Activated CD8-positive, alpha-beta memory T cell treated with anti-CD3 and anti-CD28 coated beads, Interleukin-2, amount 50 U/mL, for 24 hours (primary cell): Measurements from ENCODE around the gene IGIP.

Experiments used
- DNase-seq: peaks from one replicate; pipeline ENCODE4 v3.0.0-alpha.2; 2020; ENCODE audit errors: extremely low read depth

IGIP gene

DNA sequence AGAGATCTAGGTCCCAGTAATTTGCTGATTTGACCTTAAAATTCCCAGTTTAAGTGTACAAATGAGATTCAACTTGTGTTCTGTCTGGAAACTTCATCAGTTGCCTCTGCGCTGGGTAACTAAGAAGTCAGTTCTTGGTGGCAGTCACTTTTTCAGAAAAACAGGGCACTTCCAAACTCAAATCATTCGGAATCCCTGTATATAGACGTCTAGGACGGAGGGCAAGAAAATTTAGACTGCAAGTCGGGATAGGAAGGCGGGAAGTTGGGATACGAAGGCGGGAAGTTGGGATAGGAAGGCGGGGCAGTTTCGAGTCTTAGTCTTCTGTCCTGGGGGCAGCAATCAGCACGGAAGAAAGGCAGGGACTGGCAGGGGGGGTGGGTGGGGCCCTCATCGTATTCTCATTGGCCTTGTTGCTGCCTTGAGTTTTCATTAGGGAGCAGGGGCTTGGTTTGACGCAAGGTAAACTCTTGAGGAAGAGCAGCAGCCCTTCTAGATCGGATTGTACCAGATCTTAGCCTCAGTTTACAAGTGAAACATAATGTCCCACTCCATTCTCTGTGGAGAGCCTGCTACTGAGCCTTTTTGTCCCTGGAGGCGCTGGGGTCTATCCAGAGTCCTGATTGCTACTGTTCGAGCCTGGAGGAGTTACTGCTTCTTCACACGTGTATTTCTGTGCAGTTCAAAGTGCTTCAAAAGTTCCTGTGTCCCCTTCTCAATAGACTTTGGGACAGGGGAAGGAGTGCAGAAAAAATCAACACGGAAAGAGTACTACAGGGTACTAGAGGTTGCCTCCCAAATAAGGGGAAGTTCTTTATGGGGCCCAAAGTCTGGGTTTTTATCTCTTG is 14.5 kb upstream of the IGIP start:
- no peak for DNase-seq

DNA sequence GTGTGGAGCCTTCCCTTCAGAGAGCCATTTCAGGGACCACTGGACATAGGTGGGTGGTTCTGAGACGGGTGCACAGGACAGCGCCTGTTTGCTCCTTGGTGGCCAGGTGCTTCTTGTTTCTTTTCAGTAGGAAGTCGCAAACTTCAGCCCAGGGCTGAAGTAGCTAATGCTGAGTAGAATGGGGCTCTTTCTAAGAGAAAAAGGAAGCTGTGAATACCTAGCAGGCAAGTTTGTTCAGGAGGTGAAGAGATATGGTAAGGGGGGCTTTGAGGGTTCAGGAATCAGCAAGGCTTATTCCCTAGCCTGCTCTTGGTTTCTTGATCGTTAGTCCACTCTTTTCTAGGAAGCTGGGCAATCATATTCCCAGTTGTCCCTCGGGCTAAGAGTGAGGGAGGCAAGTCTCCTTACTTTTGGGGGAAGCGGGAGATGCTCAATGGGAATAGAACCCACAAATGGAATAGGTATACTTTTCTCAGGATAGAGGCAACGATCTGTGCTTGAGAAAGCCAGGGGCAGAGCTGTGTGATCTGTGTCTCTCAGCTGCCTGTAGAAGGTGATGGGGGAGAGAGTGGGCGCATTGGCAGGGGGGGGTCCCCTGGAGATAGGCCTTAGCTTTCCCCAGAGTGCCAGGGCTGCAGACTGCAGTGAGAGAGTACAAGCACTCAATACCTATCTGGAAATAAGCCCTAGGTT is 13.7 kb upstream of the IGIP start:
- DNase-seq: no peak

DNA sequence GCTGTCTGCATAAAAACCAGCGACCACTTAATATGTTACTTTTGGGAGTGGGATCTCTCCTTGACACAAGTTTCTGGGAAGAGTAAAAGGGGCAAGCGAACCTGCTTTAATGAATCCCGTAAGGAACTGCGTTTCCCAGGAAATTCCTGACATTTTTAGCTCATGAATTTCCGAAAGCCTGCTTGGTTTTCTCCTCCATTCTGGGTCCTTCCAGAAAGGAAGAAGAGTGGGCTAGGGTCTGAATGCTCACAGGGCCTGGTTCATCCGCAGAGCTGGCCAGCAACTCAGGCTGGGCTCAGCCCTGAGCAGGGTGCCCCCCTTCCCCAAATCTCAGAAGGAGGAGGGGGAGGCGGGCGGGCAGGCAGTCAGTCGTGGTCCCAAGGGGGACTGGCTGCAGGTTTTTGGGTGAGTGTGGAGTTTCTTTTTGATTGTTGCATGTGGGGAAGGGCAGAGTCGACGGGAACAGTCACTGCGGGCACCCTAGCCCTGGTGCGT is 13.0 kb upstream of the IGIP start:
- no peak for DNase-seq

DNA sequence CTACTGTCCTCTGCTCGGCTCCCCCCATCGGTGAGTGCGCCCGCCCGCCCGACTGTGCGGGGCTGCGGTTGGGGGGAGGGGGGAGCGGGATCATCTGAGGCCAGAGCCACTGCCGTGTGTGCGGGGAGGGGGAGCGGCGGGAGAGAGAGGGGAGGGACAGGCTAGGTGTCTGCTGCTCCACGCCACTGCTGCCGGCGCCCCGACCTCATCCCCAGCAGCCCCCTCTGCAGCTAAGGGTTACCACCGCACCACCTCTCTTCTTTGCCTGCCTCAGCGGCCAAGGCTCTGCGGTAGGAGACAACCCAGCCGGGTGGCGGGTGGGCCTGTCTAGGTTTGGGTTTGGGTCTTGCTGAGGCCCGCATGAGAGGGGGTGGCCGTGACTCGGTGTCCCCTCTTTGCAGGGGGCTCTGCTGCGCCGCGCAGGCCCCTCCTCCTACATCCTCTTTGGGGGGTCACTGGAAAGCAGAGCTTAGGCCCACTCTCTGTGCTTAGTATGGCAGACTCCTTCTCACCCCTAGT is 12.5 kb upstream of the IGIP start:
- DNase-seq: no peak

DNA sequence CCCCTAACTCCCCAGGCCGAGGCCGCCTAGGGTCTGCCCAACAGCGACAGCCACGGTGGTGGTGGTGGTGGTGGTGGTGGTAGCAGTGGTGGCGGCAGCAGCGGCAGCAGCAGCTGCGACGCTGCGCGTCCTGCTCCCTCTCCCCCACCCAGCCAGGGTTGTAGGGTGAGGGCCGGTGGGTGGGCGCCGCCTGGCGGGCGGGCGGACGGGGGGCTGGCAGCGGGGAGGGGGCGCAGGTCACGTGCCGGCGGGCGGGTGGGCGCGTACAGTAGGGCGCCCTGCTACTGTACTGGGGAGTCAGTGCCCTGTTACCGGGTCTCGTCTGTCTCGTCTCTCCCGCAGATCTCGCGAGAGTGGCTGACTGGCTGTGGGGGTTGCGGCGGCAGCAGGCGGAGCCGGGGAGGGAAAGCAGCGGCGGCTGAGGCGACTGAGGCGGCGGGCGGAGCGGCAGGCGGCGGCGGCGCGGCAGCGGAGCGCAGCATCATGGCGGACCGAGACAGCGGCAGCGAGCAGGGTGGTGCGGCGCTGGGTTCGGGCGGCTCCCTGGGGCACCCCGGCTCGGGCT is 12.0 kb upstream of the IGIP start, which contains the start of gene PURA:
PURA (plus strand) TSS at position 411 of the 565 bp plus-strand sequence; CDS start at position 484, 73 bp downstream.
- DNase-seq: peak; percentile 86

DNA sequence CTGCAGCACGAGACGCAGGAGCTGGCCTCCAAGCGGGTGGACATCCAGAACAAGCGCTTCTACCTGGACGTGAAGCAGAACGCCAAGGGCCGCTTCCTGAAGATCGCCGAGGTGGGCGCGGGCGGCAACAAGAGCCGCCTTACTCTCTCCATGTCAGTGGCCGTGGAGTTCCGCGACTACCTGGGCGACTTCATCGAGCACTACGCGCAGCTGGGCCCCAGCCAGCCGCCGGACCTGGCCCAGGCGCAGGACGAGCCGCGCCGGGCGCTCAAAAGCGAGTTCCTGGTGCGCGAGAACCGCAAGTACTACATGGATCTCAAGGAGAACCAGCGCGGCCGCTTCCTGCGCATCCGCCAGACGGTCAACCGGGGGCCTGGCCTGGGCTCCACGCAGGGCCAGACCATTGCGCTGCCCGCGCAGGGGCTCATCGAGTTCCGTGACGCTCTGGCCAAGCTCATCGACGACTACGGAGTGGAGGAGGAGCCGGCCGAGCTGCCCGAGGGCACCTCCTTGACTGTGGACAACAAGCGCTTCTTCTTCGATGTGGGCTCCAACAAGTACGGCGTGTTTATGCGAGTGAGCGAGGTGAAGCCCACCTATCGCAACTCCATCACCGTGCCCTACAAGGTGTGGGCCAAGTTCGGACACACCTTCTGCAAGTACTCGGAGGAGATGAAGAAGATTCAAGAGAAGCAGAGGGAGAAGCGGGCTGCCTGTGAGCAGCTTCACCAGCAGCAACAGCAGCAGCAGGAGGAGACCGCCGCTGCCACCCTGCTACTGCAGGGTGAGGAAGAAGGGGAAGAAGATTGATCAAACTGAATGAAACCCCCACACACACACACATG is 11.2 kb upstream of the IGIP start:
- DNase-seq: no peak

DNA sequence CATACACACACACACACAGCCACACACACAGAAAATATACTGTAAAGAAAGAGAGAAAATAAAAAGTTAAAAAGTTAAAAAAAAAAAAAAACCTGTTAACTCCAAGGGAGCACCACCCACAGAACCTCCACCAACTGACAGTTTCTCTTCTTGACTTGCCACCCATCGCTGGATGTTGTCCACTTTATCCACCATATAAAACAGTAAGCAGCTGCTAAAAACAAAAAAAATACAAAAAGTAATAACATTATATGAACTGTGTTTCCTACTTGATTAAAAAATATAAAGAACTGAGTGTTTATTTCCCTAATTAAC is 10.6 kb upstream of the IGIP start:
- DNase-seq: no peak

DNA sequence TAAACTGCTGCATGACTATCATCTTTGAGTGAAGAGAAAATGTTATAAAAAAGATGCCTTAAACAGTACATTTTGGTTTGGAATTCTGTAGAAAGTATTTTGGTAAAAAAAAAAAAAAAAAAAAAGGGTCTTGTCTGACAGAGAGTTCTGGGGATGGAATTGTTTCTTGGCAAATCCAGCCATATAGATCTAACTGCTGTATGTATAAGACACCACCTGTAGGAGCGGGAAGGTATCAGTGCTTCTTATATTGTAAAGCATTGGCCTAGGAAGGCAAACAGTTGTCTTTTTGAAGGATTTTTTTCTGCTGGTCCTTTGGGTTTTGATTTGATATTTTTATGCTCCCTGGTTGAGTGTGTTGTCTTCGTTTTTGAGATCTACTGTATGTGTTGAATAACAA is 9.0 kb upstream of the IGIP start:
- DNase-seq: no peak

DNA sequence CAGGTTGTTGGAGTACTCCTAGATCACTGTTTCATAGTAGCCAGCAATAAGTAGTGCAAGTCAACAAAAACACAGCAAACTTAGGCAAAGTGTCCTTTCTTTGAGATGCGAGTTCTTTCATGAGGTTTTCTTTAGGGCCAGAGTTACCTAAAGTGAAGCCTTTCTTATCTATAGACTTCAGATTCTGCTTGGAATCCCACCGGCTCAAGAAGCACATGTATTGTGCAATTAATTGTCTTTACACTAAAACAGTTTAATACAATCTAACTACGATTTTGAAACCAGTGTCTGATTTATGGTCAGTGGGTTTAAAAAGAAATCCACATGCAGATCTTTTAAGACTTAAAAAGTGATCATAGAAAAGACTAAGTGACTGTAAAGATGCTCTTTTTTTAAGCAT is 8.2 kb upstream of the IGIP start:
- no peak for DNase-seq

DNA sequence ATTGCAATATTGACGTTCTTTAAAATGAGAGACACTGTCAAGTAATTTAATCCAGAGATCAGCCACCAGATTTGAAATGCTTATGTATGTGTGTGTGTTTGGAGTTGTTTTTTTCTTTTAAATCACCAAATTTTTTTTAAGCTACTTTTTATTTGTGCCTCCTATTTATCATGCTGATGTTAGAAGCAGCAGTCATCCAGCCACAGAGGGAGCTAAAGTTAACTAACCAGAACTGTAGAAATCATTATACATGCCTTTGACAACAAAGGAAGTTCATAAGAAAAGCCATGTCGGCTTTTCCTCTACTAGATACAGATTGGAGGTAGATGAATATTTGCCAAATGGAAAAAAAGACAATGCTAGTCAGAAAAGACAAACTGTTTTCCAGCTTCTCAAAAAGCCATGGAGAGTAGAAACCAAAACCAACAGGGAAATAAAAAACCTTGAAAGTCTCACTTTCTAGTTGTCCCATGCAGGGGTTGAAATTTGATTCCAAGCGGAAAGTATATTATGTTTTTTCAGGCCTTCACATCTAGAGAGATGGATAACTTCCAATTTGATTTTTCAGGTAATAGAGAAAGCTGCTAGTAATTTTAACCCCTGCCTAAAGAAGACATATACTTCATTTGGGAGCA is 7.3 kb upstream of the IGIP start:
- no peak for DNase-seq

DNA sequence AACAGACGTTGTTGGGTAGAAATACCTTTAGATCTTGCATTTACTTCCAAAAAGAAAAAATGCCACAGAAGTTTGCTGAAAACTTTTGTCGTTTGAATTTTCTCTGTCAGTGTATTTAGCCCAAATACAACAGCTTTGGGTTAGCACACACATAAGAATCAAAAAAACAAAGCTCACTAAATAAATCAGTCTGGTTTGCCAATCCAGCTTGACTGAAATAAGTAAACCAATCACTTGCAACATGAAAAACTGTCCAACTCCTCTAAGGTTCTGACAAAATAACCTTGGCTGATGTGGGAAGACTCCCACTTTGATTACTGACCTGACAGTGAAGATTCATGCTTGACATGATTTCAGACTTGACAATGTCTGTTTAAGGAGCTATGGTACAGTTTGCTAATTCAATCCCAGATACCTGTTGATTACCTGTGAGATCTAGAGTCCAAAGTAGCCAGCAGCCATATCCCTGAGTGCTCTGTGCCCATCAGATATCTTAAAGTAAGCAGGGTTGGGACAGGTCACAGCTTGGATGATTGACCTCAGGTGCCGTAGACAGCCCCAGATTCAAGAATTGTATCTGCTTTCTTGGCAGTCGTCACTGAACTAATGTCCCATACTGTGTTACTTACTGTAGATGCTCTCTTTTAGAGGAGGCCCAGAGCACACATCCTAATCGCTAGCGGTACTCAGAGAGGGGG is 727 bp downstream of the IGIP start:
- no peak for DNase-seq

DNA sequence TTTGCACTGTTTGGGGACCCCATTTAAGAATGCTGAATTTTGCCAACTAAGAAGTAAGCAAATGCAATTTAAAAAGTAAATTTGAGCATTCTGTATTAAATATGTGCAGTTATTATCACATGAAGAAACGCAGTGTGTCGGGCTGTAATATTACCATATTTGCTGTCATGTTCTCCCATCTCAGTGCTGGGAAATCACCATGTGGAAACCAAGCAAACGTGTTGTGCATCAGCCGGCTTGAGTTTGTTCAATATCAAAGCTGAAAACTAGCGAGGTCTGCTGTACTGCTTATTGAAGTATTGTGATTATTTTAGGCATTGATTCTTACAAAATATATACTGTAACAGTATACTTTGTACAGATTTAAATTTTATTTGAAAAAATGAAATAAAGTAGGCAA is 2.6 kb downstream of the IGIP start:
- DNase-seq: no peak

DNA sequence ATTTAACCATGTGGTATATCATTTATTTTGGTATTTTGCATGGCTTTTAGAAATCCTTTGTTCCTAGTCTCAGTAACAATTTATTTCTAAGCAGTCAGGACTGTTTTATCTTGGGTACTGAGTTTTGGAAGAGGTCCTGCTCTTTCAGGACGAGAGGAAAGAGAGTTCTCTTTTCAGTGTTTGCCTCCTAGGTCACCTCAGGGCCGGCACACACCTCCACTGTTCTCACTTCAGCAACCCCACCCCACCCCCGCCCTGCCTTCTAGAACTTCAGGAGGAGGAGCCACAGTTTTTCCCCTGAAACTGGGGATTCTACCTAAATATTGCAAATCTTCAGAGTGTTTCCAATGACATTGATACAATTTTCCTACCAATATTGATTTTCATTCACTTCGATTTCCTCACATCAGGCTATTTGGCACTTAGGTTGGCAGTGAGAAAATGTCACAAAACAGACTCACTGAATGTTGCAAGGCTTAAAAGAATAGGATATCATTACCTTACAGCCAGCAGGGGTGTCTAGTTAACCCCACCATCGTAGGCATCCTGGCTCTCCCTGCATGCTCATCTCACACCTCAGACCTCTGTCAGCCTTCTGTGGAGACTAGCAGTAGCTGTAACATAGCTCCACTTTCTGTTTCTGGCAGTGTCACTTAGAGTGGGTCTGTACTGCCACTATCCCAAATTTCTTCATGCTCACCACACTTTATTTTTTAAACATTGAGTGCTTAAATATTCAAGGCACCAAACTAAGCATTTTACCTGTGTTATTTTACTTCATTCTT is 5.4 kb downstream of the IGIP start:
- DNase-seq: no peak

DNA sequence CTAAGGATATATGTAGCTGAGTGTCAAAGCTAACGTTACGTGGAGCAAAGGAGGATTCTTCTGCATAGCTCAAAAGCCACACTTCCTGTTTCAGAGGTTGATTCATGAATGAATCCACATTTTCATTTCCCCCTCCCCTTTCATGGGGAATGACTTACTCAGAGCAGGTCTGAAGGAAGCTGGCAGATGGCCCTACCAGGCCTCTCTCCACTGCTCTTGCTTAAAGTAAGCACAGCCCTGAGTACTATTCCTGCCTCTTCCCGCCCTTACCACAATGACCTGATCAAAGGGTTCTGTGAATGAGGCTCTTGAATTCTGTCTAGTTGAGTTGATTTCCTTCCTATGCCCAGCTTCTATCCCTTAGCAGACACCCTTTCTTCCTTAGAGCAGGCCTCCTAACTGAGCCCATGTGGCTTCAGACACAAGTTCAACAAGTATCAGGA is 6.3 kb downstream of the IGIP start:
- DNase-seq: no peak

DNA sequence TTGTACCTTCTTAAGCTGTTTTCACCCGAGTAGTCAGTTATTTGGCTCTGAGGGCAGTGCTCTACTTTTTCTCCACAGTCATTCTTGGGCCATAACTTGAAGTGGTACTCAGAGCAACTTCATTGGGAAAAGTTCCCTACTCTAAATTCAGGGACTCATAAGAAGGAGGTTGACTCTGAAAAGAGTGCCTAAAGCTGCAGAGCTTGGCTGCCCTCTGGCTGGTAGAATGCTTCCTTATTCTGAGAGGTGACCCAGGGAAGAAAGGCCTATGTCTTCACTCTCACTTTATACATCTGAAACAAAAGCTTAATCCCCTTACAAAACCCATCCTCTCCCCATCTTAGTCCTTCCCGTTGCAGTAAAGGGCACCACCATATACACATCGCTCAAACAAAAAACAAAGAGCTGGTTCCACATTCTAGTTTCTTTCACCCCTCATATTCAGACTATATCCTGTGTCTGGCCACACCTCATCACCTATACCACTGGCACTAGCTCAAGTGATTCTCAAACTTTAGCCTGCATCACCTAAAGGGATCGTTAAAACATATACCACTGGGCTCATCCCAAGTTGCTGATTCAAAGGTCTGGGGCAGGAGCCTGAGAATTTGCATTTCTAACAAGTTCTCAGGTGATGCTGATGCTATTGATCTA is 7.9 kb downstream of the IGIP start:
- DNase-seq: no peak

DNA sequence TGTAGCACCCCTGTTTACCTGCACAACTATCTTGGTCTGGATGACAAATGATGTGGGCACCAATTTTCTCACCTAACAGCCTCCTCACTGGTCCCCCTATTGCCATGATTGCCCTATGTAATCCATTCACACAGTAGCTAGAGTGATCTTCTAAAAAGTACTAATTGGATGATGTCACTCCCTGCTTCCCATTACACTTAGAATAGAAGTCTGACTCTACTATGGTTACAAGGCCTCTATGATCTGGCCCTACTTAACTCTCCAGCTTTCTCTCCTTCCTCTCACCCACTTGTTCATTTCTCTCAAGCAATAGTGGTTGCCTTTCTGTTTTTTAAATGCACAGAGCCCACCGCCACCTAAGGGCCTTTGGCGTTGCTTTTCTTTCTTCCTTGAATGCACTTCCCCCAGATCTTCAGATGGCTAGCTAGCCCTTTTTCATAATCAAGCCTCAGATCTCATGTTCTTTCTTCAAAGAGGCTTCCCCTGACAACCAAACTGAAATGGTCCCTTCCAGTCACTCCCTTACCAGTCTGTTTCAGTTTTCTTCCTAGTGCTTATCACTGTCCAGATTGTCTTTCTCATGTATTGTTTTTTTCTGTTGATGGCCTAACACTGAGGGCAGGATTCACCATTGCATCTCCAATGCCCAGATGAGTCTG is 8.7 kb downstream of the IGIP start:
- no peak for DNase-seq

DNA sequence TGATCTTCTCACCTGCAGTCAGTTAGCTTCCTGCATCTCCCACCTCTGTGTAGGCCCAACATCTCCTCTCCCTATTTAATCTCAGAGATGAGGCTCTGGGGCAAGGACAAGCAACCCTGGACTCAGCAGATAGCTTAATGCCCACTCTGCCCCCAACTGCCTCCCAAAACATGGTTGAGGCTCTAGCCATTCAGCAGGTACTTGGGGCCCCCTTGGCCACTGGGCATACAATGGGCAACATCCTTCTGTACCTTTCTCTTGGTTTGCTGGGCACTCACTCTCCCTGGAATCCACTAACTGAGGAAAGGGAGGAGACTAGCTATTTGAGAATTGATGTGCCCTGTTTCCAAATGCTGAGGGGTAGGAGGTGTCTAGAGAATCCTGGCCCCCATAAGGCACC is 9.4 kb downstream of the IGIP start:
- DNase-seq: no peak

DNA sequence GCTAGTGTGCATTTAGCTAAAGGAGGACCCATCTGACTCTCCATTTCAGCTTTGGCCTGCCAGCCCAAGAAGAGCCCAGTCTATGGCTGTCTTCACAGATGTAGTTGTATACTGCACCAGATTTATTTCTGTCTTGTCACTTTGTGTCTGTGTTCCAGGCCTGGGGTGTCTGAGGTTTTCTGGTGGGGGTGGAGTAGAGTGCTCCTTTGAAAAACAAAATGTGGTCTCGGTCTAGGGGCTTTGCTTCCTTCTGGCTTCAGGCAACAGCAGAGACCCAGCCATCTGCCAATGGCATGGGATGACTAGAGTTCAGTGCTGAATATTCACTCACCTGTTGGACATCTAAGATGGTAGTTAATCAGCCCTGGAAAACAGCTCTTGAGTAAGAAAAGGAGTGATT is 10.9 kb downstream of the IGIP start:
- DNase-seq: no peak

DNA sequence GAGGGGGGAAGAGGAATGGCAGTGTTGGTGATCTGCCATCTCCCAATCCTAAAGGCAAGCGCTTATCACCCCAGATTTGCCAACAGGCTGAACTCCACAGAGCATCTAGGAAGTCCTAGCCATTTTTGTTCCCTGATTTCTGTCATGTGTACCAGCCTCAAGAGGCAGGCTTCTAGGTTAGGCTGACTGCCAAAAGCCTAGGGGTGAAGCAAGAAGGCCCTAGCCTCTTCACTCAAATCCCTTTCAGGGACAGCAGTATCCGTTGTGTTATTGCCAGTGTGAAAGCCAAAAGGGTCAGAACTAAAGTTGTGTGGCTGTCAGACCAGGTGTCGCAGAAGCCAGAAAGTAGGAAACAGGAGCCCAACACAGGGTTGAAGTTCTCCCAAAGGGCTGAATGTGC is 14.7 kb downstream of the IGIP start:
- no peak for DNase-seq
